Keratinocyte (primary cell): Measurements from ENCODE around the gene ZNF627.

Experiments used
- EZH2 ChIP-seq: IDR thresholded peaks from one replicate; pipeline ENCODE4 v1.6.1; 2012; ENCODE audit warnings: inconsistent platforms, mild to moderate bottlenecking, low read length, moderate library complexity
- TF ChIP-seq, protein P1 (sequence below), 3 experiments: IDR thresholded peaks in 1 of 3; conservative IDR thresholded peaks in 1 of 3; optimal IDR thresholded peaks in 1 of 3; 2 replicates in 2 of 3; 3 replicates in 1 of 3; pipeline versions ENCODE3 to v1.5.1; 2011; ENCODE audit warnings: low read length in 3 of 3, mild to moderate bottlenecking in 3 of 3, moderate library complexity in 2 of 3, control low read depth in 1 of 3, inconsistent platforms in 1 of 3; ENCODE audit not compliant: insufficient read depth in 2 of 3; ENCODE audit errors: extremely low read depth in 1 of 3

DNA sequence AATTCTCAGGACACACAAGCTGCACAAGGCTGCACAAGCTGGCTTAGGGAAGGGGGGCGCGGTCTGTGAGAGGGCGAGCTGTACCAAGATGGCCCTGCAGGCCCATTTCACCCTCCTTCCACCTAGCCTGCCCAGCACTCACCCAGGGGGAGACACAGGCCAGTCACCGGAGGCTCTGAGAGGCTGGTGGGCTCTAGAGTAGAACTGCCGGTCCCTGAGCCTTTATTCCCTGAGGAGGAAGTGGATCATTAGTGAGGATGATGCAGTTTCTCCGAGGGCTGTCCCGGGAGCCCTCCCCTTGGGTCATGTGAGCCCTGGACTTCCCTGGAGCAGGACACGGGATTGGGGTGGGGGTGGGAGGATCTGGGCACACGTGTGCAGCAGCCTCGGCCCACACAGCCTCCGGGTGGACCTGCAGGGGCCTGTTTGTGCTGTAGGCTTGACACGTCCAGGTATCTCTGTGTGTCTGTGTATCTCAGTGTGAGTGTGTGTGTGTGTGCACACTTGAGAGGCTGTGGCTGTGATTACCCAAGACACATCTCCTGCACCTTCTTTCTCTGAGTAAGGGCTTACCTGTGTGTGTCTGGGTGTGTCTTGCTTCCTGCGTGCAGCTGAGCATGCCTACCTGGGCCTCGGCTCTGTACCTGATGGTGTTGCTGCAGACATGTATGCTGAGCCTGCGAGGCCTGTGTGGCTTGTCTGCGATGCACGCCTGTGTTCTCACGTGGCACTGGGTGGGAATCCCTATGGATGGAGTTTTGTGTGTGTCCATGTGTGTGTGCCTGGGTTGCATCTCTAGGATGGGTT is 19.6 kb upstream of the ZNF627 start, which contains the start of gene ACP5:
- TF ChIP-seq, protein P1, sequence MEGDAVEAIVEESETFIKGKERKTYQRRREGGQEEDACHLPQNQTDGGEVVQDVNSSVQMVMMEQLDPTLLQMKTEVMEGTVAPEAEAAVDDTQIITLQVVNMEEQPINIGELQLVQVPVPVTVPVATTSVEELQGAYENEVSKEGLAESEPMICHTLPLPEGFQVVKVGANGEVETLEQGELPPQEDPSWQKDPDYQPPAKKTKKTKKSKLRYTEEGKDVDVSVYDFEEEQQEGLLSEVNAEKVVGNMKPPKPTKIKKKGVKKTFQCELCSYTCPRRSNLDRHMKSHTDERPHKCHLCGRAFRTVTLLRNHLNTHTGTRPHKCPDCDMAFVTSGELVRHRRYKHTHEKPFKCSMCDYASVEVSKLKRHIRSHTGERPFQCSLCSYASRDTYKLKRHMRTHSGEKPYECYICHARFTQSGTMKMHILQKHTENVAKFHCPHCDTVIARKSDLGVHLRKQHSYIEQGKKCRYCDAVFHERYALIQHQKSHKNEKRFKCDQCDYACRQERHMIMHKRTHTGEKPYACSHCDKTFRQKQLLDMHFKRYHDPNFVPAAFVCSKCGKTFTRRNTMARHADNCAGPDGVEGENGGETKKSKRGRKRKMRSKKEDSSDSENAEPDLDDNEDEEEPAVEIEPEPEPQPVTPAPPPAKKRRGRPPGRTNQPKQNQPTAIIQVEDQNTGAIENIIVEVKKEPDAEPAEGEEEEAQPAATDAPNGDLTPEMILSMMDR (optimal IDR thresholded peaks at IDR 0.05 in 1 of 3, IDR thresholded peaks at IDR 0.05 in 1 of 3, conservative IDR thresholded peaks at IDR 0.05 in 1 of 3; ENCODE audit: extremely low read depth in 1 of 3, insufficient read depth in 2 of 3, low read length in 3 of 3), result no peak
- TF ChIP-seq EZH2, result no peak
